IMR-90 (cell line): Measurements from ENCODE around the gene GH1.
"Not testable (repeated sequence)": the region's sequence is repeated elsewhere in the genome, so short reads cannot be mapped to it uniquely, and the experiment has no call there.

Experiments
- CEBPB ChIP-seq: IDR thresholded peaks from 2 replicates; pipeline ENCODE4 v1.6.1; 2012; ENCODE audit warnings: low read depth, low read length, improper control_type of control experiment
- POLR2A ChIP-seq: IDR thresholded peaks from 2 replicates; pipeline ENCODE4 v1.6.1; 2012; ENCODE audit warnings: mild to moderate bottlenecking, low read depth, low read length
- RAD21 ChIP-seq: IDR thresholded peaks from 2 replicates; pipeline ENCODE4 v1.6.1; 2012; ENCODE audit warnings: low read length, improper control_type of control experiment
- TF ChIP-seq, protein P1 (sequence below): conservative IDR thresholded peaks from 2 replicates; pipeline ENCODE4 v1.5.1; 2012; ENCODE audit warnings: mild to moderate bottlenecking, low read depth, low read length, improper control_type of control experiment

DNA sequence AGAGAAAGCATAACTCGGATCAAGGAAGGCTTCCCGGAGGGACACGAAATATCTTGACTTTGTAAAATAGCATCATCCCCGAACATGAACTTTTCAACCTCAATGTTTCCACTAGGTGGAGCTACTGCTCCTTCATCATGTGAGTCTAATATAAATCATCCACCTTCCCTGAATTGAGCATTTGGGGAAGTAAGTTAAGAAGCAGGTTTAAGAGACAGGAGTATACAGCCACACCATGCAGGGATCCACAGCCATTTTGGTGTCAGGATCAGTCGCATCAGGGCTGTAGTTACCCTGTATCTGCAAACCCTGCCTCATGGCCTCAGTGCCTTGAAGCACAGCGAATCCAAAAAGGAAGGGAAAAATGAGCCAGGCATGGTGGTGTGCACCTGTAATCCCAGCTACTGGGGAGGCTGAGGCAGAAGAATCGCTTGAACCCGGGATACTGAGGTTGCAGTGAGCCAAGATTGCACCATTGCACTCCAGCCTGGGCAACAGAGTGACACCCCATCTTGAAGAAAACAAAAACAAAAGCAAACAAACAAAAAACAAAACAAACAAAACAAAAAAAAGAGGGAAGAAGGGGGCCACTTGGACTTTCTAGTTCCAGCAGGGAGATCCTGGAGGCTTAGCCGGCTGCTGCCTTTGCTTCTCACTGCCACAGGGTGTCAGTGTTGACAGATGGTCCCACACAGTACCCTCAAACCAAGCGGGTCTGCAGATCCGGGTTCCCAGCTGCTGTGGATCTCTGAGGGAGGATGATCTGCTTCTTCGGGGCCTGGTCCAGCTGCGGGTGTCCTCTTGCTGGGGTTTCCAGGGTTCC, 29.4 kb downstream of the GH1 start:
- TF ChIP-seq, protein P1, sequence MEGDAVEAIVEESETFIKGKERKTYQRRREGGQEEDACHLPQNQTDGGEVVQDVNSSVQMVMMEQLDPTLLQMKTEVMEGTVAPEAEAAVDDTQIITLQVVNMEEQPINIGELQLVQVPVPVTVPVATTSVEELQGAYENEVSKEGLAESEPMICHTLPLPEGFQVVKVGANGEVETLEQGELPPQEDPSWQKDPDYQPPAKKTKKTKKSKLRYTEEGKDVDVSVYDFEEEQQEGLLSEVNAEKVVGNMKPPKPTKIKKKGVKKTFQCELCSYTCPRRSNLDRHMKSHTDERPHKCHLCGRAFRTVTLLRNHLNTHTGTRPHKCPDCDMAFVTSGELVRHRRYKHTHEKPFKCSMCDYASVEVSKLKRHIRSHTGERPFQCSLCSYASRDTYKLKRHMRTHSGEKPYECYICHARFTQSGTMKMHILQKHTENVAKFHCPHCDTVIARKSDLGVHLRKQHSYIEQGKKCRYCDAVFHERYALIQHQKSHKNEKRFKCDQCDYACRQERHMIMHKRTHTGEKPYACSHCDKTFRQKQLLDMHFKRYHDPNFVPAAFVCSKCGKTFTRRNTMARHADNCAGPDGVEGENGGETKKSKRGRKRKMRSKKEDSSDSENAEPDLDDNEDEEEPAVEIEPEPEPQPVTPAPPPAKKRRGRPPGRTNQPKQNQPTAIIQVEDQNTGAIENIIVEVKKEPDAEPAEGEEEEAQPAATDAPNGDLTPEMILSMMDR, result peak; percentile 37
- not testable (repeated sequence) for TF ChIP-seq RAD21, CEBPB, POLR2A
